D341Med (cell line): ENCODE data around the gene DRAP1.
A peak's percentile ranks its signal among the peaks of the same experiment; 100 is the strongest.

Experiments used
- DNase-seq: peaks from one replicate; pipeline ENCODE4 v3.0.0; 2012; ENCODE audit warnings: low spot score

Gene DRAP1

GRCh38 chr11:65903715-65904114, 15.5 kb upstream of the DRAP1 start:
- no peak for DNase-seq

- no peak for DNase-seq
These were observed 12.6 kb upstream of the DRAP1 start for GRCh38 chr11:65906602-65907001.

- DNase-seq, result no peak
These were observed 11.3 kb upstream of the DRAP1 start for GRCh38 chr11:65907878-65908277.

- peak; percentile 71 for DNase-seq
These were observed 7.3 kb upstream of the DRAP1 start for GRCh38 chr11:65911682-65912568.

- no peak for DNase-seq
These were observed 6.4 kb upstream of the DRAP1 start for GRCh38 chr11:65912845-65913244.

GRCh38 chr11:65915101-65915820, 4.0 kb upstream of the DRAP1 start:
- no peak for DNase-seq

- no peak for DNase-seq
These were observed 3.4 kb upstream of the DRAP1 start for GRCh38 chr11:65915821-65916251.

GRCh38 chr11:65916391-65916790, 2.8 kb upstream of the DRAP1 start:
- no peak for DNase-seq

- no peak for DNase-seq
These were observed 2.2 kb upstream of the DRAP1 start for GRCh38 chr11:65917077-65917433.

GRCh38 chr11:65917434-65918210, 1.6 kb upstream of the DRAP1 start:
- no peak for DNase-seq

- no peak for DNase-seq
These were observed 750 bp upstream of the DRAP1 start, which contains the start of gene C11orf68 for GRCh38 chr11:65918211-65919140. TSS of gene C11orf68 (minus strand) at chr11:65919062. CDS start at chr11:65919031, 31 bp downstream.

GRCh38 chr11:65919573-65920371, 546 bp downstream of the DRAP1 start:
- DNase-seq, result no peak

- DNase-seq, result no peak
These were observed 1.2 kb downstream of the DRAP1 start for GRCh38 chr11:65920372-65920802.

GRCh38 chr11:65921033-65921555, 1.9 kb downstream of the DRAP1 start:
- no peak for DNase-seq

GRCh38 chr11:65921876-65922275, 2.6 kb downstream of the DRAP1 start:
- no peak for DNase-seq

- no peak for DNase-seq
These were observed 3.3 kb downstream of the DRAP1 start for GRCh38 chr11:65922565-65922964.

GRCh38 chr11:65925397-65925796, 6.2 kb downstream of the DRAP1 start:
- DNase-seq, result no peak

- peak; percentile 23 for DNase-seq
These were observed 8.7 kb downstream of the DRAP1 start for GRCh38 chr11:65927904-65928397.

- no peak for DNase-seq
These were observed 9.4 kb downstream of the DRAP1 start for GRCh38 chr11:65928667-65929066.
